HepG2 (cell line): Measurements from ENCODE around the gene P2RY6. TPM values are rescaled to one million over a fixed set of nuclear protein-coding genes. Genes with fewer than 3 reads are reported as not detected.

Experiments
- AGO1 ChIP-seq: fragments of 200-400 bp; formaldehyde crosslinking; IDR thresholded peaks from 2 replicates; pipeline ENCODE4 v1.6.1; 2017; ENCODE audit warnings: mild to moderate bottlenecking, low read depth, low read length, moderate library complexity; ENCODE audit not compliant: poor library complexity, severe bottlenecking
- DNMT1 ChIP-seq: sonication (generic); formaldehyde crosslinking; IDR thresholded peaks from 2 replicates; pipeline ENCODE4 v1.5.1; 2020; ENCODE audit warnings: mild to moderate bottlenecking, missing genetic modification reagents
- ETV5 ChIP-seq: IDR thresholded peaks from 2 replicates; pipeline ENCODE4 v1.6.1; 2018; ENCODE audit warnings: missing biosample characterization, missing genetic modification reagents, inconsistent platforms, borderline replicate concordance
- FIP1L1 ChIP-seq: fragments of 200-400 bp; formaldehyde crosslinking; IDR thresholded peaks from 2 replicates; pipeline ENCODE4 v1.6.1; 2018; ENCODE audit warnings: low read depth, mild to moderate bottlenecking, low read length, moderate library complexity, borderline replicate concordance; ENCODE audit not compliant: insufficient read depth
- GZF1 ChIP-seq: sonication (generic); formaldehyde crosslinking; IDR thresholded peaks from 2 replicates; pipeline ENCODE4 v1.5.1; 2020; ENCODE audit warnings: mild to moderate bottlenecking, missing genetic modification reagents
- JUNB ChIP-seq: sonication (generic); formaldehyde crosslinking; IDR thresholded peaks from 2 replicates; pipeline ENCODE4 v1.8.0; 2022; ENCODE audit warnings: missing genetic modification reagents, mild to moderate bottlenecking, borderline replicate concordance
- KLF12 ChIP-seq: sonication (generic); formaldehyde crosslinking; IDR thresholded peaks from 2 replicates; pipeline ENCODE4 v1.4.0; 2020; ENCODE audit warnings: missing genetic modification reagents, borderline replicate concordance
- MLLT10 ChIP-seq: sonication (generic); formaldehyde crosslinking; IDR thresholded peaks from 2 replicates; pipeline ENCODE4 v1.4.0; 2020; ENCODE audit warnings: missing genetic modification reagents
- POLR2G ChIP-seq: fragments of 200-400 bp; formaldehyde crosslinking; IDR thresholded peaks from 2 replicates; pipeline ENCODE4 v1.6.1; 2018; ENCODE audit warnings: mild to moderate bottlenecking, low read depth, low read length, moderate library complexity
- RAD21 ChIP-seq: fragments of 450-650 bp; formaldehyde crosslinking; IDR thresholded peaks from 2 replicates; pipeline ENCODE4 v1.5.0; 2020; ENCODE audit warnings: mild to moderate bottlenecking
- SUZ12 ChIP-seq: fragments of 150-350 bp; IDR thresholded peaks from 2 replicates; pipeline ENCODE4 v1.6.1; 2014; ENCODE audit warnings: low read depth, low read length
- XBP1 ChIP-seq: sonication (generic); formaldehyde crosslinking; IDR thresholded peaks from 2 replicates; pipeline ENCODE4 v1.5.0; 2020; ENCODE audit warnings: missing genetic modification reagents
- ZBTB1 ChIP-seq: sonication (generic); formaldehyde crosslinking; IDR thresholded peaks from 2 replicates; pipeline ENCODE4 v1.4.0; 2020; ENCODE audit warnings: missing genetic modification reagents, borderline replicate concordance
- ZKSCAN8 ChIP-seq: IDR thresholded peaks from 2 replicates; pipeline ENCODE4 v1.6.1; 2016; ENCODE audit warnings: borderline replicate concordance, missing genetic modification reagents, missing compliant biosample characterization
- ZNF142 ChIP-seq: sonication (generic); formaldehyde crosslinking; IDR thresholded peaks from 2 replicates; pipeline ENCODE4 v1.4.0; 2020; ENCODE audit warnings: missing genetic modification reagents
- ZNF143 ChIP-seq: sonication (generic); formaldehyde crosslinking; IDR thresholded peaks from 2 replicates; pipeline ENCODE4 v1.4.0; 2020; ENCODE audit warnings: missing genetic modification reagents
- ZNF562 ChIP-seq: sonication (generic); formaldehyde crosslinking; IDR thresholded peaks from 2 replicates; pipeline ENCODE4 v1.8.0; 2022; ENCODE audit warnings: missing genetic modification reagents, borderline replicate concordance
- ZNF674 ChIP-seq: sonication (generic); formaldehyde crosslinking; IDR thresholded peaks from 2 replicates; pipeline ENCODE4 v1.5.0; 2020; ENCODE audit warnings: low read depth, mild to moderate bottlenecking, missing genetic modification reagents
- ZNF687 ChIP-seq: sonication (generic); formaldehyde crosslinking; IDR thresholded peaks from 2 replicates; pipeline ENCODE4 v1.5.1; 2020; ENCODE audit warnings: mild to moderate bottlenecking, missing genetic modification reagents, moderate library complexity
- polyA plus RNA-seq, 8 experiments: library from polyadenylated mRNA; depleted of rRNA in 3 of 8; stranded (reverse) in 7 of 8; unstranded in 1 of 8; fragments of >200 nt; fragmentation: Illumina TruSeq in 4 of 8; extraction: Trizol in 4 of 8; gene quantifications; 2 replicates each; pipeline versions ENCODE4 v1.2.1 to v1.2.3, GENCODE V29; 2011 to 2016; ENCODE audit warnings: low read depth in 4 of 8, missing spikeins in 1 of 8, mixed read lengths in 1 of 8; ENCODE audit not compliant: insufficient read depth in 1 of 8
- total RNA-seq, 5 experiments: library from RNA; depleted of rRNA; stranded (reverse); fragments of >200 nt; fragmentation: Illumina TruSeq; extraction: Trizol; gene quantifications; 2 replicates each; pipeline ENCODE4 v1.2.3, GENCODE V29; 2016; ENCODE audit warnings: low read depth in 1 of 5

P2RY6 gene
- total and polyA plus RNA-seq, 2 of the 13 experiments (the other 11 are each of a cell fraction or from before 2014, with no cell fraction given), result 0.09 to 0.29 TPM

GRCh38 chr11:73308003-73308960 is 36.1 kb downstream of the P2RY6 start, which contains the start of gene ARHGEF17 (continued):
- TF ChIP-seq ZNF142 (no peak), XBP1 (CRISPR knock-in tag) (no peak), ZNF687 (CRISPR knock-in tag) (peak; percentile 48), RAD21 (CRISPR knock-in tag) (peak; percentile 59), ZKSCAN8 (no peak), DNMT1 (no peak), FIP1L1 (no peak), AGO1 (no peak), KLF12 (CRISPR knock-in tag) (0 out of 2 replicates have a peak, but pooled peaks have one; percentile 29), MLLT10 (CRISPR knock-in tag) (no peak), ZNF674 (CRISPR knock-in tag) (0 out of 2 replicates have a peak, but pooled peaks have one; percentile 22), GZF1 (no peak), POLR2G (peak; percentile 59), ZBTB1 (CRISPR knock-in tag) (no peak), JUNB (CRISPR knock-in tag) (no peak), SUZ12 (no peak), ETV5 (CRISPR knock-in tag) (0 out of 2 replicates have a peak, but pooled peaks have one; percentile 11), ZNF143 (CRISPR knock-in tag) (no peak), ZNF562 (no peak)
